IPS DF 4.7 (cell line): ENCODE data around the gene TFDP1.
A peak's percentile ranks its signal among the peaks of the same experiment; 100 is the strongest.
"Not testable (repeated sequence)": the region's sequence is repeated elsewhere in the genome, so short reads cannot be mapped to it uniquely, and the experiment has no call there.

Experiments
- DNase-seq: peaks from one replicate; pipeline ENCODE4 v3.0.0-alpha.2; 2013; ENCODE audit warnings: low spot score; ENCODE audit errors: extremely low read depth

The TFDP1 gene

DNA sequence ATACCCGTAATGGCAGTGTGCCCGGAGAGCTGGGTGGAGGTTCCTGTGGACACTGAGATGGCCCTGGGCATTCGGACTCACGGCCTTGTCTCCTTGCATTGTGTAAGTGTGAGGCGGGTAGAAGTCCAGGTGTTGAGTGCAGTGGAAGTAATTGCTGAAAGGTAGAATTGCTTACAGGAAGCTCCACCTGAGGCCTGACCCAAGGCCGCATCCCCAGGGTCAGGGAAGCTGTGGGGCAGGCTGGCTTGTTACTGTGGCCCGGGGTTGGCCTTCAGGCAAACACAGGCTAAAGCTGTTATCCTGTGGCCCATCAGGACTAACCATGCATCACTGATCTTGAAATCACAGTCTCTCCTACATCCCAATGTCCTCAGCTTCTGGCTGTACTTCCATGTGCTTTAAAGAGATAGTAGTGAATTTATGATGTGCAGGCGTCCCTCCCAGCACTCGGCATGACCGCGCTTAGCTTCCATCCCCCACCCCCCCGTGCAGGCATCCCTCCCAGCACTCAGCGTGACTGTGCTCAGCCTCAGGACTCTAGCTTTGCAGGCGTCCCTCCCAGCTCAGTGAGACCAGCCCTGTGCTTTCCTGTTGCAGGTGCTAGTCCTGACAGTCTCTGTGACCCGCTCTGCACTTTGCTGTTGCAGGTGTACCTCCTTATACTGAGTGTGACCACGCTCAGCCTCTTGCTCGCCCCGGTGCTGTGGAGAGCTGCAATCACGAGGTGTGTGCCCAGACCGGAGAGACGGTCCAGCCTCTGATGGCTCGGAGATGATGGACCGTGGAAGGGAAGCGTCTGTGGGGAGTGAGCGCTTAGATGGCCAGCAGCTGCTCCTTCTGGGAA lies 35.6 kb upstream of the TFDP1 start:
- DNase-seq: no peak

DNA sequence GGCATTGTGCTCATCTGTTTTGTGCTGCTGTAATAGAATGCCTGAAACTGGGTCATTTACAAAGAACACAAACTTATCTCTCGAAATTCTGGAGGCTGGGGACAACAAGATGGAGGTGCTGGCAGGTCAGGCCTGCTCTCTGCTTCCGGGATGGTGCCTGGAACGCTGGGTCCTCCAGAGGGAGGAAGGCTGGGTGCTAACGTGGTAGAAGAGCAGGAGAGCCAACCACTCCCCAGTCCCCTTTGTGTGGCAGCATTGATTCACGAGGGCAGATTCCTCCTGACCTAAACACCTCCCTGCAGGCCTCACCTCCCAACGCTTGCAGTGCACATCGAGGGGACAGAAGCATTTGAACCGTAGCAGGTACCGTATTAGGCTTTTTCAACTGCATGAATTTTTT lies 34.1 kb upstream of the TFDP1 start:
- no peak for DNase-seq

DNA sequence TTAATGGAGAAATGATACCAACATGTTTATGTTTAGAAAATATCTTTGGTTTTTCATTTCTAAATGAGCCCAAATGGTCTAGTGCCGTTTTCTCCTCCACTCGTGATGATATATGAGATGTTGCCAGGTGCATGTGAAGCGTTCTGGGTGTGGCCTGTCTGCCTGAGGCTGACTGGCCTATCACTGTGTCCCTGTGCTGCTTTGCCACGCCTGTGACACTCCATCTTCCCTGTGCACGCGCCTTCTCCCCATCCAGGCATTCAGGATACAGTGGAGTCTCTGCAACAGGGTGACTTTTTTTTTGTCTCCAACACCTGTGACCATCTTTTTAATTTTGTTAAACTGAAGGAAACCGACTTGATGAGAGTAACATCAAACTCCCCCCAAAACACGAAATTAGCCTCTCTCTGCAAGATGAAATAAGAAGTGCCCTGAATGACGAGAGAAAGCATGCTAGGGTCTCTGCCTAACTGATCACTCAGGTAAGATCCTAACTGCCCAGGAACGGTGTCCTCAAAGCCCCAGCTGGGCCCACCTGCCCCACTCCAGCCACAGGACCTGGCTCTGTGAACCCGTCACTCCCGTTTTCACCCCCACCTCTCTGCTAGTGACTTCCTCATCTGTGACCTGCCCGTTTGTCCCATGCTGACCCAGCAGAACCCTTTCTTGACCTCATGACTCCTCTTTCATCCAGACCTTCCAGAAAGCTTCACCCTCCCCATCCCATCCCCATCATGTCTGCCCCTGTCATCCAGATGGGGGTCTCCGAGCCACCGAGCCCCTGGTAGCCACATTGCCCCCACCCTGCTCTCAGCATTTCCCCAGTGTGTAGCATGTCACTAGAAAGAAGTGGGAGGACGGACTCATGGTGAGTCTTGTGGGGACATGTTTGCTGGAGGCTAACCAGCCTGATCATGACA lies 33.2 kb upstream of the TFDP1 start:
- DNase-seq: no peak

DNA sequence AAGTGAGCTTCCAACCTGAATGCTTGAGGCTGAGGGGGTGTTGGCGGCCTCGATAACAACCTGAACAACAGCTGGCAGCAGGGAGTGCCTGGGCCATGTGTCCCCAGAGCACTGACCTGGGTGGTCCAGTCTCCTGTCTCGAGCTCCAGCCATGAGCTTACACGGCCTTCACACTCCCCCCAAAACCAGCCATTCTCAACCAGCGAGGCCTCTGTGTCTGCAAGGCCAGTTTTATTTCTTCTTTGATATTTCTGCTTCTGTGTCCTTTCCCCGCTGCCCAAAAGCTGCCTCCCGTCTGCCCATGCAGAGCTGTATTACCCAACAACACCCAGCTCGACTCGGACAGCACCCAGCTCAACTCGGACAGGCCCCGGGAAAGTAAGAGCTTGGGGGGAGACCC lies 32.5 kb upstream of the TFDP1 start:
- DNase-seq: no peak

DNA sequence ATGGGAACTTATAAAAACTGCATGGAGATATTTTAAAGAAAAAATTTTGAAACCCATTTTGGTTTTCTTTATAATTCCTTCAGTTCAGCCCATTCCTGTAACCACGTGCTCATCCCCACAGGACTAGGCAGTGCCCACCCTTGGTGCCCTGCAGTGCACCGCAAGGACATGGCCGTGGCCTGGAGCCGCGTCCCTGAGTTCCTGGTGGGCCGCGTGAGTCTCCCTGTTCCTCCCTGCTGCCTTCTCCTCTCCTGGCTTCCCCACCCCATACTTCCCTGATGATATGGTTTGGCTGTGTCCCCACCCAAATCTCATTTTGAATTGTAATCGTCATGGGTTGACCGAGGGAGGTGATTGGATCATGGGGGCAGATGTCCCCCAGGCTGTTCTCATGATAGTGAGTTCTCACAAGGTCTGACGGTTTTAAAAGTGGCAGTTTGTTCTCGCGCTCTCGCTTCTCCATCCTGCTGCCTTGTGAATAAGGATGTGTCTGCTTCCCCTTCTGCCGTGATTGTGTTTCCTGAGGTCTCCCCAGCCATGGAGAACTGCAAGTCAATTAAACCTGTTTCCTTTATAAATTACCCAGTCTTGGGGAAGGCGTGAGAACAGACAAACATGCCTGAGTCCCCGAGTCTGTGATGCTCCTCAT lies 31.6 kb upstream of the TFDP1 start:
- no peak for DNase-seq

DNA sequence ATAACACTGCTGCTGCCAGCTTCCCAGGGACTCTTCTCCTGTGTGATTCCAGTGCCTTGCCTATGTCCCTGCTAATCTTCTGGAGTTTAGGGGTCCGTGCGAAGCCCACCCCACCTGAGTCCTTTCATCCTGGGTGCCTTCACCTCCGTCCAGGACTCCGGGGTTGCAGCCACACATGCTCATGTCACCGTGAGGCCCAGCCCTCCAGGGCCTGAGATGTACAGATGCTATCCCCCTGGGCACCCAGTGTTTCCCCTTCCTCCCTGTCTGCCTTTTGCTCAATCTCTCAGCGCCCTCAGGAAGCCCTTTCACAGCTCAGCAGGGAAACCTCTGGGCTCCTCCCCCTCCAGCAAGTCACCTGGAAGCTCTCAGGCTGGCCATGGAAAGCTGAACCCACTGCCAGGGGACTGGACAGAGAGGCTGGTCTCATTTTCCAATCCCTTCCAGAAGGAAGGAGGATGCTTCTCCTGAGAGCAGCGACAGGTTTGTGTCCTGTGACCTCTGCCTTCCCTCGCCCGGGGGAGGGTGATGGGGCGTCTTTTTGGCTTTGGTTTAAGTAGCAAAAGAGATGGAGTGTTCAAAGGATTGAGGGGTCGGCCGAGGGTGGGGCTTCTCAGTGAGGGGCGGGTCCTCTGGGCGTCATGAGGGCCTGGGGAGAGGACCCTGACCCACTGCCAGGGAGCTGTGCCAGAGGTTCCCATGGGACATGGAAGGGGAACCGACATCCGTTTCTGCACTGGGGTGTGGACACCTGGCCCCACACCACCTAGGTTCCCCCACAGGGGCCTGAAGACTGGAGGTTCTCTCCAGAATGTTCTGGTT lies 30.8 kb upstream of the TFDP1 start:
- DNase-seq: no peak

DNA sequence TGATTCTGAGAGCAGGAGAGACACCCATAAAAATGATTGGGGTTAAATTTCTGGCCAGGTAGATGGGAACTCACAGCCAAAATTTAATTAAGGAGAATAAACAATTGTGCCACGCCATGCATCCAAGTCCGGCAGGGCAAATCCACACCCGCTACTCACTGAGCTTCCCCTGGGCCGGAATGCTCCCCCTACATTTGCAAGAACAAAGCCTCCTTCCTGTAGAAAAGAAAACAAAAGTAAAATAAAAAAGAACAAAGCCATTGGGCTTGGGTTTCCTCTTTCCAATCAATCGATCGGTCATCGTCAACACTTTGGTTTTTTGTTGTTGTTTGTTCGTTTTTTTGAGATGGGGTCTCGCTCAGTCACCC lies 30.2 kb upstream of the TFDP1 start:
- DNase-seq: no peak

DNA sequence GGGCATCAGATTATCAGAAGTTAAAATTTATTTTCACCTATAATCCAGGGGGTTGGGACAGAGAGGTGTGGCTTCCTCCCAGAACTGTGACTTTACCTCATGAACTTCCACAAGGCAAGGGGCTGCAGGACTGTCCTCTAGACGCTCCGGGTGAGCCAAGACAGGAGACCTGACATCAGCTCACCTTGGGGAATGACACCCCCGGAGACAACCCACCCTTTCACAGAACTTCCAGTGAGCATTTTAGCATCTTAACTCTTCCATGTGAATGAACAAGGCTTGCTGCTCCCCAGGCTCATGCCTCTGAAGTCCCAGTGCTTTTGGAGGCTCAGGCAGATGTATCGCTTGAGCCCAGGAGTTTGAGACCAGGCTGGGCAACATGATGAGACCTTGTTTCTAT lies 29.4 kb upstream of the TFDP1 start:
- DNase-seq: no peak

DNA sequence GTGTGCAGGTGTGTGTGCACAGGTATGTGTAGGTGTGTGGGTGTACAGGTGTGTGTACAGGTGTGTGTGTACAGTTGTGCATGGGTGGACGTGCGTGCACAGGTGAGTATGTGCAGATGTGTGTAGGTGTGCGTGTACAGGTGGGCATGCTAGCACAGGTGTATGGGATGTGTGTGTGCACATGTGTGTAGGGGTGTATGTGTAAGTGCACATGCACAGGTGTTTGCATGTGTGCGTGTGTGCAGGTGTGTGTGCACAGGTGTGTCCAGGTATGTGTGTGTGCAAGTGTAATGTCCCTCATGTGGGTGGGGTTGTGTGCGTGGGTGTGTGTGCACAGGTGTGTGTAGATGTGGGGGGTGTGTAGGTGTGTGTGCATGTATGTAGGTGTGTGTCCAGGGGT lies 27.5 kb upstream of the TFDP1 start:
- DNase-seq: no peak

DNA sequence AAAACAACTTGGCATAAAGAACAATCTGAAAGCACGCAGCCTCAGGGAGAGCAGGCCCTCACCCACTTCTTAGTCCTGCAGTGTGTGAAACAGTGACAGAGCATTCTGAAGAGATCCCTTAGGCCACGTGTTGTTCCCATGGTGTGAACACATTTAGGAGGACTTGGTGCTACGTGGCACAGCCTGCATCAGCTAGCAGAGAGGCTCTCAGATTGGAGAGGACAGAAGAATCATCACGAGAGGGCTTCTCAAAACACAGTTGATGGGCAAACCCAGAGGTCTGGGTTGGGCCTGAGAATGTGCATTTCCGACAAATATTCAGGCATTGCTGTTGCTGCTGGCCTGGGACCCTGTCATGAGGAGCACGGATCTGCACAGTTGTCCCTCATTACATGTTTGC lies 26.1 kb upstream of the TFDP1 start:
- DNase-seq: no peak

DNA sequence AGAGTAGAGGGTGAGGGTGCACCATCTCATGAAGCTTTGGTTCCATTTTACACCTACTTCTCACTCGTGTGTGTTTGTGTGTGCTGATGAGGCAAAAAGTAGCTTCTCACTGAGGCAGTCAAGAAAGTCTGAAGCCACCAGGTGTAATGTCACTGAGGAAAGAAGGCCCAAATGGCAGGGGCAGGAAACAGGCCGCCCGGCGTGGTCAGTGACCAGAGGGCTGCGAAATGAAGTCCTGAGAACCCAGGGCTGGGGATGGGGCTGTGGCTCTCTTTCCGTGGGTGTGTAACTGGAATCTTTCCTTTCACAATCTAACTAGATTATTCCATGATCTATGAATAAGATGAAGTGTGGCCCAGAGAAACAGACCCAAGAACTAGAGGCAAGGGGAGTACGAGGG lies 25.5 kb upstream of the TFDP1 start:
- no peak for DNase-seq

DNA sequence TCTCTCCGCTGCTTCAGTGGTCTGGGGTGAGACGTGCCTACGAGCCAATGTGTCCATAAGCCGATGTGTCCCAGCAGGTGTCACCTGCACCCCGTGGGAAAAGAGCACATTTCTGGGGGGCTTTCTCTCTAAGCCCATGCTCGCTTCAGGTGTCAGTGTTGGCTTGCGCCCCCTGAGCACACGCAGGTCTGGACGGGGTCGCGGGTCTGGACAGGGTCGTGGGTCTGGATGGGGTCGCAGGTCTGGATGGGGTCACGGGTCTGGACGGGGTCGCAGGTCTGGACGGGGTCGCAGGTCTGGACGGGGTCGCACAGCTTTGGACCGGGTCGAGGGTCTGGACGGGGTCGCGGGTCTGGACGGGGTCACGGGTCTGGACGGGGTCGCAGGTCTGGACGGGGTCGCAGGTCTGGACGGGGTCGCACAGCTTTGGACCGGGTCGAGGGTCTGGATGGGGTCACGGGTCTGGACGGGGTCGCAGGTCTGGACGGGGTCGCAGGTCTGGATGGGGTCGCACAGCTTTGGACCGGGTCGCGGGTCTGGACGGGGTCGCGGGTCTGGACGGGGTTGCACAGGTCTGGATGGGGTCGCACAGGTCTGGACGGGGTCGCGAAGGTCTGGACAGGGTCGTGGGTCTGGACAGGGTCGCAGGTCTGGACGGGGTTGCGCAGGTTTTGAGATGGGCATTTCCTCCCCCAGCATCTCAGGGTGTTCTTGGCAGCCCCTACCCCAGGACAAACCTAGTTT lies 24.5 kb upstream of the TFDP1 start:
- DNase-seq: no peak

DNA sequence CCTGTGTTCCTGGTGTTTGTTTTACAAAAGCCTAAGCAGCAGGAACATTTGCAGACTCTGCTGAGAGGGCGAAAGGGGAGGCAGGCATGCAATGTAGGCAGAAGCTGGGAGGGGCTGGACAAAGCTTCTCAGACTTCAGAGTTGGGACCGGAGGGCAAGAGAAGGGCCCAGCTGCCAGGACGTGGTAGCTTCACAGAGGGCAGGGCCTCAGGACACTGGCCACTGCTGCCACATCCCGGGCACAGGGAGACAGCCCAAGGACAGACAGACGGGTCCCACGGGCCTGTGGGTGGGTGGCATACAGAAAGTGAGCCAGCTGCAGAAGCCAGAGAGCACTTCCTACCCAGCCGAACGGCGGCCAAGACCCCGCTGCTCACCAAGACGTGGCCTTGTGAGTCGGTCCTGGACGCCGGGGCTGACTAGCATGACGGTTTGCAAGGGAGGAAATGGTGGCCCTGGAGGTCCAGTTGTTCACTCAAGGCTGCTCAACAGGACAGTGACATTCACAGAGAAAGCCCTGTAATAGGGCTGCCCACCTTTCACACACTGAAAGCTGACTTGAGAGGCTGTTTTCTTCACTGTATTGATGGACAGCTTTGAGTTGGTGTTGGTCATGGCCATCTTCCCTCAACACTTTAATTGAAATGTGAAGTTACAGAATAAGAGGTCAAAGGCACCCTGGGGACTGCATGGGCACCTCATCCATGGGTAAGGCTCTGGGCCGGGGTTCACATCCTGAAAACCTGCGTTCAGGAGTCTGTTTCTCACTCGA lies 23.7 kb upstream of the TFDP1 start:
- DNase-seq: no peak

DNA sequence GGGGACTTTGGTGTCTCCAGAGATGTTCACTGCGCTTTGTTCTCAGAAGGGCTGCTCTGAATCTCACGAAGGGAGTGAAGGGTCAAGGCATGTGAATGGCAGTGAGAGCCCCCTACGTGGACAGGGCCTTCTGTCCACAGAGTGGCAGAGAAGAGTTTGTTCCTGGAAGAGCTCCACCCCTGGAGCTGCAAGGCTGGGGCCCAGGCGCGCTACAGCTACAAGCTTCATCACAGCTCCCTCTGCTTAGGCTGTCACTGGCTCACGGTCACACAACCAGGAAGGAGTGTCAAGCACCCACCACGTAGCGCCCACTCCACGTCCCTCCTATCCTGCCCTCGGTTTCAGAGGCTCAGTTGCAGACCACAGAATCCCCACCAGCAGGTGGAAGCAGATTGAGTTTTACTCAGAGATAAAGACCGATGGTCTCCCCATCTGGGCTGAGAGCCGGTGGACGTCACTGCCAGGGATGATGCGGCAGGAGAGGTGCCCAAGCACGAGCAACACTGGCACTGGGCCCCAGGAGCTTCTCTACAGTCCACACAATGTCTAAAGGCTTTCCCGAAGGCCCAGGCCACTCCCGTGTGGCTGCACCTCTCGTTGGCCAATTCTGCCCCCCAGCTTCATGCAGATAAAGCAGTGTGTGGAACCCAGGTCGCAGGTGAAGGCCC lies 23.0 kb upstream of the TFDP1 start:
- DNase-seq: no peak

DNA sequence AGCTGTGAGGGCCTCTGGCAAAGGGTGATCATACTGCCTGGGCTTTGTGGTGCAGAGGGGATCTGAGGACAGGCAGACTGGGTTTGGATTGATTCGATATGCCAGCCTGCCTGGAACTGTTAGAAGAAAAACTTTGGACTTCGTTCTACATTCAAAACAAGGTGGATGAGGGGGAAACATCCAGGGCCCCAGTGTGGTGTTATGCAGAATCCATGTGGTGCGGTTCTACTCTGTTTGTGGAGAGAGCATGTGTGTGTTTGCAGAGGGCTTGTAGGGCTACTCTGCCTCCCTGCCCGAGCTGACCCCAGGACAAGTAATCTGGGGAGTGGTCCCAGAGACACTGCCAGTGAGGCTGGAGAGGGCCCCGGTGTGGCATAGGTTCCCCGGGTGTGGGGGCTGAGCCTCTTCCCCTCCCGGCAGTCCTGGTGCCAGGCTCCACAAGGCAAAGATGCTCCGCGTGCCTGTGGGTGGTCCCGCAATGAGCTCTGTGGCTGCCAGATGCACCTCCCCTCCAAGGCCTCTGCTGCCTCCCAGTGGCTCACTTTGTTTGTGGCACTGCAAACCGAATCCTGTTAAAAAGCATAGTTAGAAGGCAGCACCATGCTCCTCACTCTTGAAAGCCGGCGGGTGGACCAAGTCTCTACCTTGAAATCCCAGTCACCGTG lies 22.3 kb upstream of the TFDP1 start:
- DNase-seq: peak; percentile 38

DNA sequence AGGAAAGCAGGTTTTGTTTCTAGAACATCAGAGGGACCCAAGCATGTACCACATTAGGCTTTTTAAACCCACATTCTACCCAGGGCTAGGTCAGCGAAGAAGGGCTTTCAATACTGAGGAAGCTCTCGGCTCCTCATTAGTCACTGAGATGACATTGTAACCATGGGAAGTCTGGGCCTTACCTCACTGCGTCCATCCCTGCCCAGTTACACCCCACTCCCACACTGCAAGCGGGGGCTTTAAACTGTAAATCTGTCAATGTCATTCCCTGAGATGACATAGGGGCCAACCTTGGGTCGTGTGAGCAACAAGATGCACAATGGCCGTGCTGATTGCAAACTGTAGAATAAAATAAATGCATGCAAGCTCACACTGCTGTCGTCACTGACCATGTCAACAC lies 21.7 kb upstream of the TFDP1 start:
- DNase-seq: no peak

DNA sequence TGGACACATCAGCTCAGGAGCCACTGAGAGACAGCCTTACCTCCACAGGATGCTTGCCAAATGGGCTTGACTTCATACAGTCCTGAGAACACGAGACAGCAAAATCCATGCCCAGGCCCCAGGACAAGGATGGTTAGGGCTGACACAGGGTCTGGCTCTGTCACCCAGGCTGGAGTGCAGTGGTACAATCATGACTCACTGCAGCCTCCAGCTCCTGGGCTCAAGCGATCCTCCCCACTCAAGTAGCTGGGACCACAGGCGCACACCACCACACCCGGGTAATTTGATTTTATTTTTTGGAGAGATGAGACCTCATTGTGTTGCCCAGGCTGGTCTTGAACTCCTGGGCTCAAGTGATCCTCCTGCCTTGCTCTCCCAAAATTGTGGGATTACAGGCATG lies 21.0 kb upstream of the TFDP1 start:
- DNase-seq: not testable (repeated sequence)

DNA sequence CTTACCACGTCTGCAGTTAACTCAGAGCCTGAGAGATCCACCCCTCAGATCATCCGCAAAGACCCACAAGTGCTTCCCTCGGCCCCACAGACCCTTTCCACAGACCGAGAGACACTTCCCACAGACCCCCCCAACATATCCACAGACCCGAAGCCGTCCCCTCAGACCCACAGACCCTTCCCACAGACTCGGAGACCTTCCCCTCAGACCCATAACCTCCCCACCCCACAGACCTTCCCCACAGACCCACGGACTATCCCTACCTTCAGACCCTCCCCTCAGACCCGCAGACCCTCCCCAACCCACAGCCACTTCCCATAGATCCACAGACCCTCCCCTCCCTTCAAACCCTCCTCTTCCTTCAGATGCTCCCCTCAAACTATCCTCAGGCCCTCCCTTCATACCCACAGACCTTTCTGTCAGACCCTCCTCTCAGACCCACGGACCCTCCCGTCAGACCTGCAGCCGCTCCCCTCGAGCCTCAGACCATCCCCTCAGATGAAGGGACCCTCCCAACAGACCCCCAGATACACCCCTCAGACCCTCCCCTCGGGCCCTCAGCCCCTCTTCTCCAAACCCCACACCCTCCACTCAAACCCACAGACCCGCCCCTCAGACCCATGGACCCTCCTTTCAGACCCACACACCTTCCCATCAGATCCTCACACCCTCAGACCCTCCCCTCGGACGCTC lies 20.1 kb upstream of the TFDP1 start:
- no peak for DNase-seq
